GM12875 (cell line): Measurements from ENCODE around the gene TTLL8.
A peak's percentile ranks its signal among the peaks of the same experiment; 100 is the strongest.

Source experiments
- H3K4me3 ChIP-seq: one replicate; pipeline ENCODE4 v1.5.1; 2011; ENCODE audit warnings: low read depth, low read length, control low read depth
- TF ChIP-seq, protein P1 (sequence below): IDR thresholded peaks from 2 replicates; pipeline ENCODE4 v1.5.1; 2011; ENCODE audit warnings: low read depth, mild to moderate bottlenecking, control low read depth, inconsistent platforms, low read length, moderate library complexity, borderline replicate concordance; ENCODE audit not compliant: insufficient read depth

The TTLL8 gene

DNA sequence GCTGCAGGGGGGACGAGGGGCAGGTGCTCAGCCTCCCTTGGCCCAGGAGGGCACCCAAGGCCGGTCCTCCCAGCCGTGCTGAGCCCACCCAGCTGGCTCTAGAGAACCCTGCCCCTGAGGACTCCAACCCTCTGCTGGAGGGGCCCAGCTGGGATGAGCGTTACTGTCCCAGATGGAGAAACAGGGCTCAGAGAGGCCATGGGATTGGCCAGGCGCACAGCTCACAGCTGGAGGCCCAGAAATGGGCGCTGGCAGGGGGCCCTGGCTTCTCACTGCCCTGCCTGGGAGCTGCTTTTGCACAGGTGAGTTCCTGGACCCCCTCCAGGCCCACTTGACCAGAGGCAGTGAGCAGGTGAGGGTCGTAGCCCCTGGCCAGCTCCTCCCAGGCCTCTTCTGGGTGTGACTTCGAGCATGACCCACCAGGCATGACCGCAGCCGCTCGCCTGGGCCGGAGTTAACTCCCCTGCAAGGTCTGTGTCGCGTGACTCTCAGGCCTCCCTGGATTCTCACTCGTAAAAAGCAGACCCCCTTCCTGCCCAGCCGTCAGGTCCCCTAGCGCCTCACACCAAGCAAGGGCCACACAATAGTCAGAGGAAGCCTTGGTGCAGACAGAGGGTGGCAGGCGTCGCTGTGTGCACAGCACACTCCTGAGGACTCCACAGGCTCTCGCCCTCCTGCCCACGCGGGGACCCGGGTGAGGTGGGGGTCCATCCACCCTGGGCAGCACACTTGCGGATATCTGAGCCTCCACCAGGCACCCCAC, 25.8 kb downstream of the TTLL8 start:
- TF ChIP-seq, protein P1, sequence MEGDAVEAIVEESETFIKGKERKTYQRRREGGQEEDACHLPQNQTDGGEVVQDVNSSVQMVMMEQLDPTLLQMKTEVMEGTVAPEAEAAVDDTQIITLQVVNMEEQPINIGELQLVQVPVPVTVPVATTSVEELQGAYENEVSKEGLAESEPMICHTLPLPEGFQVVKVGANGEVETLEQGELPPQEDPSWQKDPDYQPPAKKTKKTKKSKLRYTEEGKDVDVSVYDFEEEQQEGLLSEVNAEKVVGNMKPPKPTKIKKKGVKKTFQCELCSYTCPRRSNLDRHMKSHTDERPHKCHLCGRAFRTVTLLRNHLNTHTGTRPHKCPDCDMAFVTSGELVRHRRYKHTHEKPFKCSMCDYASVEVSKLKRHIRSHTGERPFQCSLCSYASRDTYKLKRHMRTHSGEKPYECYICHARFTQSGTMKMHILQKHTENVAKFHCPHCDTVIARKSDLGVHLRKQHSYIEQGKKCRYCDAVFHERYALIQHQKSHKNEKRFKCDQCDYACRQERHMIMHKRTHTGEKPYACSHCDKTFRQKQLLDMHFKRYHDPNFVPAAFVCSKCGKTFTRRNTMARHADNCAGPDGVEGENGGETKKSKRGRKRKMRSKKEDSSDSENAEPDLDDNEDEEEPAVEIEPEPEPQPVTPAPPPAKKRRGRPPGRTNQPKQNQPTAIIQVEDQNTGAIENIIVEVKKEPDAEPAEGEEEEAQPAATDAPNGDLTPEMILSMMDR = no peak
- no peak overlapping the region for H3K4me3 ChIP-seq

DNA sequence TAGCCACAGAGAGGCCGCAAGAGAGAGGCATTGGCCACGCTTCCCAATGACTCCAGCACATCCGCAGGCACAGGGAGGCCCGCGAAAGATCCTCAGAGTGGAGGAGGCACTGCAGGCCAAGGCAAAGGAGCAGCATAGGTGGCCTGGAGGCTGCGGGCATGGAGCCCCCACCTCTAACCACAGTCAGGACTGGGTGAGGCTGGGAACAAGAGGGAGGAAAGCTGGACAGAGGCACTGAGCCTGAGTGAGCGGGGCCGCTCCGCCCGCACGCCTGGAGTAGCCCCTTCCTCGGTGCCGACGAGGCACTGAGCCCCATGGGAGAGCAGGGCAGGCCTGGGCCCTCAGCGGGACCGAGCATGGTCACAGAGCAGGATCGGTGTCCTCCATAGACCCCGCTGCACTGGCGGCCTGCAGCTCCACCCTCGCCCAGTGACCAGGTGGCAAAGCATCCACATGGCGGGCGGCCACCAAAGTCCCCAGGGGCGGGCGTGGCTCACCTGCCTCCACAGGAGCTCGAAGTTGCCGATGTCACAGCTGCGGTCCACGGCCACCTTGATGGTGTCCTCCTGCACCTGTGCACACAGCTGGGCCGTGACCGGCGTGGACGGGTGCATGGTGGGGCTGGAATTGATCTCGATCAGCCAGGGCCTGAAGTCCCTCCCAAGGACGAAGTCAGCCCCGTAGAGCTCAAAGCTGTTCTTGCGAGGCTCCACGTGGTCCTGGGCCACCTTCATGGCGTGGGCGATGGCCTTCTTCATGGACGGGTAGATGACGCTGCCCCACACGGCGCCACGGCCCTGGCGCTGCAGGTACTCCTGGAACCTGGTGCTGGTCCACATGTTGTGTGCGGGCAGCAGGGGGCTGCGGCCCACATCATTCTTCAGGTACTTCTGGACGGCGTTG, 26.7 kb downstream of the TTLL8 start:
- H3K4me3 ChIP-seq = no peak overlapping the region
- TF ChIP-seq, protein P1 = no peak

DNA sequence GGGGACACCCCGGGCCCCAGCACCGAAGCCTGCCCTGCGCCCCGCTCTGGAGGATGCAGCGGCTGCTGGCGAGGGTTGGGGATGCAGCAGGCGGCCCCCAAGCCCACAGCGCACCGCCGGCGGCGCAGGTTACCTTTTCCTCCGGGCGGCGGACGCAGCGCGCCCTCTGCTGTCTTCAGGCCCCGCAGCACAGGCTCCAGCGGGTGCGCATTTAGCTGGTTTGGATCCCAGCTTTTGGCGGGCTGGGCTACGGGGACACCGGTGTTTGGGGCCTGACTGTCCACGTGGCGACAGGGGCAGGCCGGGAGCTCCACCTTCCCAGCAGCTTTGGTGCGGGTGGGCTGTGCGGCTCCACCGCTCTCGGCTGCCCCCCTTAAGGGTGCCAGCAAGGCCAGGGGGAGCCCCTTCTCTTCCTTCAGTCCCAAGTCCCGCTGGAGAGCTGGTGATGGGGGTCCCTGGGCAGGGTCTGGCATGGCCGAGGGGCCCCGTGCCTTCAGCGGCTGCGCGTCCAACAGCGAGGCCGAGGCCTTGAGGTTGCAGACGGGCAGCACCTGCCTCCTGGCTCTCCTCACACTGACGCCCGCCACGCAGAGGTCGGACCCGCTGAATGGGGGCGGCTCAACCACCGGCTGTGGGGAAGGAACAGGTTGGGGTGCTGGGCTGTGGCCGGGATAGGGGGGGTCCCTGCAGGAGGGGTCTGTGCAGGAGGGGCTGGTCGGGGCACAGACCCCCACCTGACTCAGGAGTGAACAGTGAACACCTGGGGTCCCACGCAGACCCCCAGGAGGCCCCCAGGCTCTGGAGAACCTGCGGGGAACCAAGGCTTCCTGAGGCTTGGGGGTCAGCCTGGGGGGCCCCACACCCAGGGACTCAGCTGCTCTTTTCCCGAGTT, 27.6 kb downstream of the TTLL8 start:
- no peak overlapping the region for H3K4me3 ChIP-seq
- TF ChIP-seq, protein P1 = peak; percentile 92

DNA sequence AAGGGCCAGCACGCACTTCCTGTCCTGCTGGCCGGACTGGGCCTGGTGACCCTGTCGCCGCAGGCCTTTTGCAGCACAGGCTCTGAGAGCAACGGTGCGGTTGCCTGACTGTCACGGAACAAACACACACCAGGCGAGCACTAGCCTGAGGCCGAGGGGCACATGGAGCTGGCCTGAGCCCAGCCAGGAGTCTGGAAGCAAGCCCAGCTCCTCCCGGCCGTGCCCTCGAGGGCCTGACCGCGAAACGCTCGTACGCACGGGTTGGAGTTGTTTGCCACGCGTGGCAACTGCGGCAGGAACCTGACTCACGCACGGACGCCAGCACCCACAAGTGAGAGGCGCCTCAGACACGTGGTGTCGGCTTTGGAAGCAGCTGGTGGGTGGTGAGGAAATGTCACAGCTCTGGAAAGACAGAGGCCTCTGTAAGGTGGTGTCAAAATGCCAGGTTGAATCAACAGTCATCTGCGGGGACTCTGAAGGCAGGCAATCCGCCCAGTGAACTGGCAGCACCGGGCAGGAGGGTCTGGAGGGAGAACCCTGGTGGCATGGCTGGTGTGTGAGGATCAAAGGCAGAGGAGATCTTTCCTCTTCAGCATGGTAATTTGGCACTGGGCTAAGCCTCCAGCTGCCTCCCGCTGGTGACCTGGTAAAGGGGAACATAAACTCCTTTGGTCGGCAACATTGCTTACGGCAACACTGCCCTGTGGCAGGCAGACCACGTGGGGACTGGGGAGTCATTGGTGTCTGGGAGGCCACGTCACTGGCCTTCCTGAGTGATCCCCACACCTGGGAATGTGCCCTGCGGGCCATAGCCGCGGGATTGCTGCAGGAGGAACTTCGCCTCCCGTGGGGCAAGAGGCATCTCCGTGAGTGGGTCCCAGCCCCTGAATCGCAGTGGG, 30.2 kb downstream of the TTLL8 start:
- H3K4me3 ChIP-seq = no peak overlapping the region
- TF ChIP-seq, protein P1 = no peak

DNA sequence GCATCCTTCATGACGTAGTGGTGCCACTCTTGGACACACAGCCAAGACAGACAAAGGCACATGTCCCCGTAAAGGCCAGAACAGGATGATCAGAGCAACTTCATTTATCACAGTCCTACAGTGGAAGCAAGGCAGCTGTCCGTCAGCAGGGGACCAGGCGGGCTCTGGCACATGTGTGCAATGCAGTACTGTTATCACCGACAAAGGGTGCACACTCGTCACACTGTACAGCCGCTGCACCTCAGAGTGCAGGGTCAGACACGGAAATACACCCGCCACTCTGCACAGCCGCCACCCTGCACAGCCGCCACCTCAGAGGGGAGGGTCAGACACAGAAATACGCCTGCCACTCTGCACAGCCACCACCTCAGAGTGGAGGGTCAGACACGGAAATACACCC, 32.1 kb downstream of the TTLL8 start:
- TF ChIP-seq, protein P1 = no peak
- H3K4me3 ChIP-seq = no peak overlapping the region
